GM18867 (cell line): ENCODE measurements around the gene STT3B.
A peak's percentile ranks its signal among the peaks of the same experiment; 100 is the strongest.
"Not testable (repeated sequence)": the region's sequence is repeated elsewhere in the genome, so short reads cannot be mapped to it uniquely, and the experiment has no call there.

Experiments
- ATAC-seq: cut with Tn5 transposase; IDR thresholded peaks from one replicate; pipeline ENCODE4 v1.9.1; 2021; ENCODE audit warnings: mild to moderate bottlenecking, moderate library complexity; ENCODE audit not compliant: unreplicated experiment

The STT3B gene

DNA sequence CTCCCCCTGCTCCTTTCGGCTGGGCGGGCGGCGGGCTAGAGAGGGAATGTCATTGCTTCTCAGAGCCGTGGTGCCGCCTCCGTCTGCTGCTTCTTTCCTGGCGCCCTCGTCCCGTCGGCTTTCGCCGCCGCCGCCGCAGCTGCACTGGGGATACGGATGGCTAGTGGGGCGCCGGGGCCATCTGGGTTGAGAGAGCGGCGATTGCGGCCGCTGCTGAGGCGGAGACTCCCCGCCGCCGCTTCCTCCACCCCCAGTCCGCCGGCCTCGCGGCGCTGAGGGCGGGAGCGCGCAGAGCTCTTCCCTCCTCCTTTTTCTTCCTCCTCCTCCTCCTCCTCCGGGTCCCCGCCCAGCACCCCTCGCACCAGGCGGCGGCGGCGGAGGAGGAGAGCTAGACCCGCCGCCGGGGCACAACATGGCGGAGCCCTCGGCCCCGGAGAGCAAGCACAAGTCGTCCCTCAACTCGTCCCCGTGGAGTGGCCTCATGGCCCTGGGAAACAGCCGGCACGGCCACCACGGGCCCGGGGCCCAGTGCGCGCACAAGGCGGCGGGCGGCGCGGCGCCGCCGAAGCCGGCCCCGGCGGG is at the start of gene STT3B:
STT3B (plus strand) TSS at position 339 of the 582 bp plus-strand sequence; CDS start at position 413, 74 bp downstream.
- ATAC-seq = peak; percentile 60

DNA sequence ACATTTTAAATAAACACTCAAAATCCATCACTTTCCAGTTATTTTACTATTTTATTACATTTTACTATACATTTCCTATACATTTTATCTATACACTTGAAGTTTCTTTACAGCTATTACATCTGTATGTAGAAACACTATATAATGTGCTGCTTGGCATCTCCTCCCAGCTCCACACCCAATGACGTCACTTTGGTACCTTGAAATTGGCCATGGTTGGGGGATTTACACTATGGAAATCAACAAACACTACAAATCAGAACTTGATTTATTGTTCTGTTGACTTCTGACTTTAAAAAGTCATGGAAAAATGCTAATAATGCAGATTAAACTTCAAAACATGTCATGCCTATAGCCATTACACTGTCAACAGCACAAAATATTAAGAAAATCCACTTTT is 48.9 kb upstream of the STT3B start:
- no peak for ATAC-seq

DNA sequence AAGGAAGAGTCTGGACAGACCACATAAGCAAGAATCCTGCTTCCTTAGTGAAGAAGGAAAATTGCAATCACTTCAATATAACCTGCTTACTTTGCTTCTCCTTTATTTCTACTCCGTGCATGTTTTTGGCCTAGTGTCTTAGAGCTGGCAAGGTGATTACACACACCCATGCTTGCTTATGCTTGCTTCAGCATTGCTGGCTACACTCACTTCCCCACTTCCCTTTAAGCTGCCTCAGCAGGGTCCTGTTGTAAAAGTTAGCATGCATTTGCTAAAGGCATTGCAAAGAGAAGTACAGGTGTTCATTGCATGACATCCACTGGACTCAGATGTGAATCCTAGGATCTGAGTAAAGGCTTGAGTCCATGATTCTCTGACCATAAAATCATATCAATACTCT is 47.5 kb upstream of the STT3B start:
- no peak for ATAC-seq

DNA sequence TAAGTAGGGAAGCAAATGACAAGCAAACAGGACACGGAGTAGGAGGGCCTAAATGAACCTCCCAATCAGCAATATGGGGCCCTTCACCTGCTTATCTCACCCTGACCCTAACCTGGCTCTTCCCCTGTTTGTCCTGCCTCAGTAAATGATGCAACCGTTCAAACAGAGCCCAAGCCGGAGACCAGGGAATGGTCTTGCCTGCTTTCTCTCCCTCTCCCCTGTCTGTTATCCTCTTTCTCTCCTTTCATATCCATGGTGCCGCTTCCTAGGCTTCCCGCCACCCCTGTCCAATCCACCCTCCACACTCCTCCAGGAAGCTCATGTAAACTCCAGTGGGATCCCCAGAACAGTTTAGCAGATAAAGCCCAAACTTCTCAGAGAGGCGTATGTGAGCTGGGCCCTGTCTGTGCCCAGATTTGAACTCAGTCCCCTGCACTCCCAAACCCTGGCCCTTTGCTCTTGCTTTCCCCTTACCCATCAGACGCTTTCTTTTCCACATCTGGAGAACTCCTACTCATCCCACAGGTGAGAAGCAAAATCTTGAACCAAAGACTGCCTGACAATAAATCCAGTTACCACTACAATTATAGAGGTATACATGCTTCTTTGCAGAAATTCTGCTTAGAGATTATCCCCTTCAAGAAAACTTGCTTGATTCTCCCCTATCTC is 45.7 kb upstream of the STT3B start:
- ATAC-seq = no peak

DNA sequence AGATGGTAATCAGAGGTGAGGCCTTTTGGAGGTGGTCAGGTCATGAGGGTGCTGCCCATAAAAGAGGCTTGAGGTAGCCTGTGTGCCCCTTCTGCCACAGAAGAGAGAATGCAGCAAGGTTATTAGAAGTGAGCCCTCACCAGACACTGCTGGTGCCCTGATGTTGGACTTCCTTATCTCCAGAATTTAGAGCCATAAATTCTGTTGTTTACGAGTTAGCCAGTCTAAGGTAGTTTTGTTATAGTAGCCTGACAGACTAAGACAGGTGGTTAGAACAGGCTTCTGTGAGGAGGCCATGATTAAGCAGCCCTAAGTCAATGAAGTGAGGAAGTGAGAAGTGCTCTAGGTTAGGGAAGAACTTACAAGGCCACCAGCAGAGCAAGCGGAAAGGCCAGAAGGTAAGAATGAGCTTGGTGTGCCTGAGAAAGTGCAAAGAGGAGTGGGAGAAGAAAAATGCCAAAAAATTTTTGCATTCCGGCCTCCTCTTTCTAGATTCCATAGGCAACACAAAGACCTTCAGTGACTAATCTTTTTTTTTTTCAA is 44.2 kb upstream of the STT3B start:
- ATAC-seq = no peak

DNA sequence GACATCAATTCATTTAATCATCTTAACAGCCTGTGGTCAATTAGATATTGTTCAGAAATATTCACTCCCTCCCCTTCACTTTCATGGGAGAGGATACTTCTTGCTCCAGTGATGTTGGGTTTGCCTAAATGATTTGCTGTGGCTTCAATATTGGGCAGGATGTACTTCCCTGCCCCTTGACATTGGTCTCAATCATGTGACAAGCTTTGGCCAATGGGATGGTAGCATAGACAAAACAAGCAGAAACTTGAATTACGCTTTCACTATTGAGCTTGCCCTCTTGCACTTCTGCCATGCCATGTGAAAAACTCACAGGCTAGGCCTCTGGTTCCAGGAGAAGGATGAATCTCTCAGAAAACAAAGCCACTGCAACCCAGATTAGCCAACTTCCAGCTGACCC is 42.2 kb upstream of the STT3B start:
- no peak for ATAC-seq

DNA sequence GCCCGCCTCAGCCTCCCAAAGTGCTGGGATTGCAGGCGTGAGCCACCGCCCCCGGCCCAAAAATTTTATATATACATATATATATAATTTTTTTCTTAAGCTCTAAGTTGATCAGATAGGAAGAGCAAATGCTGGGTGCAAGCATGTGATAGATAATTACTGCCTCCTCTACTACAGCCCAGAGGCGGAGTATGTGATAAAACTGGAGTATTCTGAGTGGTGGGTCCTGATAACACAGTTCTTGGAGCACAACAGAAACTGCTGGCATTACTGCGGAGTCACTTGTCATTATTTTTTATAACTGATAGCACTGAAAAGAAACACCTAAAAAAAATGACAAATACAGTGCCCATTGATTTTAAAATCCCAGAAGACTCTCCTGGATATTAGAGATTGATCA is 41.1 kb upstream of the STT3B start:
- no peak for ATAC-seq

DNA sequence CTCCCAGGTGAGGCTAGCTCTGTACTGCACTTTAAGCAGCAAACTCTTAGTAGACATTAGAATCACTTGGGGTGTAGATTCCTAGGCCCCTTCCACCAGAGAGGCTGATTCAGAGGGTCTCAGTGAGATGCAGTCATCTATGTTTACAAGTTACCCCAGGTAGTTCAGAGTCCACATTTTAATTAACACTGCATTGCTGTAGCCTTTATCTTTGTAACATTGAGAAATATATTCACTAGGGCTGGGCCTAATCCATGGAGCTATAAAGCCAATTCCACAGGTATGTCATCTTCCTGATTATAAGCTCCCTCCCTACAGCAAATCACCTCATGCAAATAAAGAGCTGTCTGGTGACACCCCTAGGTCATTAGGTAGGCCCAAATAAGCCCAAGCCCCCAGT is 39.6 kb upstream of the STT3B start:
- ATAC-seq = no peak

DNA sequence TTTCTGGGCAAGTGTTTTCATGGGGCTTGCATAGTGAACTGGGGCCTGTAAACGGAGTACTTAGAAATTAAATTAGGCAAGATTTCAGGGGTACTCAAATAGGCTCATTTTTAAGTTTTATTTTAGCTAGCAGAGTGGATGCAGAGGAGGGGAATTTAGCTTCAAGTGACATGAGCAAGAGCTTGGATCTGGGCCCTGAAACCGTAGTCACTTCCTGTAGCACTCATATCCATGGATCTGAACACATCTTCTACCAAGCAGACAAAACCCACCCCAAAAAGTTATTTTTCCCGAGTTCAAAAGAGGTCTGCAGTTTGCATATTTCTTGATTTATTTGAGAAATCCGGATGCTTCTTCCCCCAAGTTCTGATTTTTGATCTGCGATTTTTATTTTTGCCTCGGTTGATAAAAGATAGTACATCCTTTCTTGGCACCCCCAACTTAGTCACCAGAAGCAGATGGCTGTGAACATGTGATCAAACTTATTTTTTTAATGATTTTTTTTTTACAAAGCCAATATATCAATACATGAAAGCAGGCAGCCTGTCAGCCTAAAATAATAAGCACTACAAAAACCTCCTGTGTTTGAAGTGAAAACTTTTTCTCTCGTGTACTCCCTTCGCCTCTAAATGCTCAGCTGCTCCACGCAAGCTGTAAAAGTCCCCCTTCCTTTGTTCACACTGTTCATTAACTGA is 36.6 kb upstream of the STT3B start:
- ATAC-seq = no peak

DNA sequence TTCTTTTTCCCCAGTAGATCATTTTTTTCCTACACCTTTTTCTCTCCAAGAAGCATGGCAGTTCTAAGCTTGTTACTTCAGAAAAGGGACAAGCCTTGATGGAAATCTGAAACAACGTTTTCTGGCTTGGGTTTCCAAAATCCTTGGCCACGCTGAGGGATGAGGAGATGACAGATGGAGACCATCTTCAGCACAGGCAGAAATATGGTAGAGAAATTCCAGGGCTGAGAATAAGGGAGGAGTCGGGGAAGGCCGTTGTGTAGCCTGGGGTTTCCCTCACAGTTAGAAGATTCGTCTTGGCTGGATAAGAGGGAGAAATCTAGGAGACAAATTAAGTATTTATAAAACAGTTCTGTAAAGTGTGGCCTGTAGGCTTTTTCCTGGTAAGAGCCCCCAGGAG is 33.9 kb upstream of the STT3B start:
- no peak for ATAC-seq

DNA sequence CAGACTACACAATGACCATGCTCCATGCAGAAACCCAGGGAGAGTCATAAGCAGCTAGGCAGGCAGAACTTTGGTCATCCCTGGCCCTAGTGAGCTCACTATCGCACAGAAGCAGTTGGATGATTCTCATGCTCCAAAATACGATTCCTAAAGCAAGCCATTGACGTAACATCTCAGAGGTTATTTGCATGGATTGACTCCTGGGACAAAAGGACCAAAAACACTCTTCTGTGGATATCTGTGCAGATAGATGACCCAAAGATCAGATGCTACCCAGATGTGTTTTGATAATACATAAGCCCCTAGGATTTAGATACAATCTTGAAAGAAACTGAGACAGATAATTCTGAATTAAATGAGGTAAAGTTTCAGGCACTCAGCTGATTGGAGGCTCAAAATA is 33.4 kb upstream of the STT3B start:
- ATAC-seq = no peak

DNA sequence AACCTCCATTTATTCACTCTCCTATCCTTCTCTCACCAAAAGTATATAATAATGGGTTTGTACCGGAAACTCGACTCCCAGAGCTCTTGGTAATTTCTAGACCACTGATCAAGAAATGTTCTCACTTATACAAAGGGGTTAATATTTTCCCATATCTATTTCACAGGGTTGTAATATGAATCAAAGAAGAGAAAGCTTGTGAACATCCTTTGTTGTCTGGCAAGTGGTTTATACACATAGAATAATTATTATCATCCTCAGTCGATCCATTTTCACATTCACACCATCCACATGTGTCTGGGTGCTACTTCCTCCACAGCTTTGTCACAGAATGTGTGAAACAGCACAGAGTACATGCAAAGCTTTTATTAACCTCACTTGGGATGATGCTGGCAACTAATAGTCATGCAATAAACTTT is 29.9 kb upstream of the STT3B start:
- ATAC-seq = no peak

DNA sequence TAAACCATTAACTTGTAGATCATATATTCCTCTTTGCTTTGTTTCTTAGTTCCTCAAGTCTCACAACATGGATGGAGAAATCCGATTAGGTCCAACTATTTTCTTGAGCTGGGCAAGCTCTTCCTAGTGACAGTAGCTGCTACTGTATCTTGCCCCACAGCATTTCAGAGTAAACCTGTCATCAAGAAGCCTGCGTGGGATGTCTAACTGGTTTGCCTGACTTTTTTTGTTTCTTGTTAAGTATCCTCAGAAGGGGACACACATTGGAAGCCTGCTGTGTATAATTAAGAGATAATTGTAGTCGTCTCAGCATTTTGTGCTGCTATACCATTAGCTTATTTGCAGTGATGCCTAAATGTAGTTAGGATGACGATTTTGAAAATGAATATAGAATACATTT is 29.3 kb upstream of the STT3B start:
- no peak for ATAC-seq

DNA sequence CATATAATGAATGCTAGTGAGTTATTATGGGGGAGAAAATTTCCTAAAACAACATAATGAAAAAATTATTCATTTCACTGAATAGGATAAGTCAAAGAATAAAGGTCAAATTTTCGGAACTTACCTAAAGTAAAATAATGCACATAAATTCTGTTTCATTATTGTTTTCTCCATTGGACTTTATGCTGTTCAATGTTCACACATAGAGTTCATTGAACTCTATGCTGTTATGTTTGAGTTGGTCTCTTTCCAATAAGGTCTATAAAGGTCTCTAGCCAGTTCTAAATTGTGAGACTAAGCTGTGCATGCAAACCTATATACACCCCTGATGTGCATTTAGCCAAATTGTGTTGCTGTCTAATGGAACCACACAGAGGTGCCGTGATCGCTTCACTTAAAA is 28.5 kb upstream of the STT3B start:
- ATAC-seq = no peak

DNA sequence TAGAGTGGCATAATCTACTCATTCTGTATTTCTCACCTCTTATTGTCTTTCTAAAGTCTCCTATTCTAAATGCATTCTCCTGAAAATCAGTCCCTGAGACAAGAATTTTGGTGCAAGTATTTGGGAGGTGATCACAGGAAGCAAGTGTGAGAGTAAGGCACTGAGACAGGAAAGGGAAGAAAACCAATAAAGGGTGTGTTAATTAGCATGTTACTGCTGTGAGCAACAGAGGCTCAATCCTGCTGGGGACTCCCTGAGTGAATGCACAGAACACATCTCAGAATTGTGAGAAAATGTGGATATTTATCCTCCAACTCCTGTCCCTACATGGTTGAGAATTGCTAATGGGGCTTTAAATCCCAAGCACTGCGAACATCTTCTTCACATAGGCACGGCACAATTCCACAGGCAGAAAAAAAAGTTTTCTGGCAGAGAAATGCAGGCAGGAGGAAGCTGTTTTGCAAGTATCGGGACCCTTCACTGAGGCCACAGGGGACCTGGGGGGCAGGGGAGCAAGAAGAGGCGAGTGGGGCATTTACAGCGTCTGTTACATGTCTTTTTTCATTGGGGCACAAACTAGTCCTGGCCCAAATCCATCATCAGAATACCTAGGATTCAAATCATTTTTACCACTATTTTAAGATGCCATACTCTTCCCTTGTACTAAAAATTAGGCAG is 27.2 kb upstream of the STT3B start:
- ATAC-seq = no peak

DNA sequence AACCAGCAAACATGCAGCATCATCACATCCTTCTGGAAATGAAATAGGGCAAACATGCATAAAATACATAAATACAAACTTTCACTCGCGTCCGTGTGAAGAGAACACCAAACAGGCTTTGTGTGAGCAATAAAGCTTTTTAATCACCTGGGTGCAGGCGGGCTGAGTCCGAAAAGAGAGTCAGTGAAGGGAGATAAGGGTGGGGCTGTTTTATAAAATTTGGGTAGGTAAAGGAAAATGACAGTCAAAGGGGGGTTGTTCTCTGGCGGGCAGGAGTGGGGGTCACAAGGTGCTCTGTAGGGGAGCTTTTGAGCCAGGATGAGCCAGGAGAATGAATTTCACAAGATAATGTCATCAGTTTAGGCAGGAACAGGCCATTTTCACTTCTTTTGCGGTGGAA is 26.2 kb upstream of the STT3B start:
- ATAC-seq = not testable (repeated sequence)

DNA sequence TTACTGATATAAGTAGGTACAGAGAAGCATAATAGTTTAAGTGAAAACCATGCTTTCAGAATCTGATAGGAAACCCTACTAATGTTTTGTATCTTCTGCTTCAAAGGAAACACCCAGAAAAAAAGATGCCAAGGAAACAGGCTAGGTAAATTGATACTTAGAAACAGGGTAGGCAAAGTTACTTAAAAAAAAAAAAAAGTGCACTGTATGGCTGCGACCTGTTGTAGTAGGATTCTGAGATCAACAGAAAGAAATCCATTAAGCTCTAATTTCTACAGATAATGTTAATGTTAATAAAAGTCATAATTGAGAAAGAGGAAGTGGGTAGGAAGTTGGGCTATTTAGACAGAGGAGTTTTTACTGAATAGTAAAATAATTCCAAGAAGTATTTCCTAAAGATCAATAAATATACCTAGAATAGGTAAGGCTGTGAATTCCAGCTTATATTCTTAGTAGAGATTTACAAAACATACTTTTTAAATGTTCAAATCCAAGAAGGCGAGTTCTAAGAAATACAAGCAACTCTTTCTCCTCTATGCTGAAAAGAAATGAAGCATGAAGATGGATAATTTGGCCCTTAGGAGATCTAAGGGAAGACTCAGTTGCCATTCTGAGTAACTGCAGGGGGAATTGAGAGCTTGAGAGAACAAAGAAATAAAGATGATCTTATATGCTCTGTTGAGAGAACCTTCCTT is 24.1 kb upstream of the STT3B start:
- ATAC-seq = no peak

DNA sequence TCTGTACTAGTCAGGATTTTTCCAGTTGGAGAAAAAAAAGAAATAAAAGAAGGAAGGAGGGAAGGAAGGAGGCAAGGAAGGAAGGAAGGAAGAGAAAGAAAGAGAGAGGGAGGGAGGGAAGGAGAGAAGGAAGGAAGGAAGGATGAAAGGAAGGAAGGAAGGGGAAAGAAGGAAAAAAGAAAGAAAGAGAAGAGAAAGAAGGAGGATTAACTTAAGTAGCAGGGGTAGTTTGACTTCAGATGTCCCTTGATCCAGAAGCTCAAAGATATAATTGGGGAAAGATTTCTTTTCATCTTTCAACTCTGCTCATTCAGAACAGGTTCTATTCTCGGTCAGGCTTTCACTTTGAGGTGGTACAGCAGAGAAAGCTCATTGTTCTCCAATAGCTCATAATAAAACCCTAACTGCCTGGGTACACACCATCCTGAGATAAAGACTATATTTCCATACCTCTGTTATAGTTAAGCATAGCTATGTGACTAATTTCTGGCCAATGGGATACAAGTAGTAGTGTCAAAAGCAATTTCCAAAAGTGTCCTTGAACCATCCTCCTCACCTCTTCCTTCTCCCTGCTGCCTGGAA is 23.5 kb upstream of the STT3B start:
- no peak for ATAC-seq

DNA sequence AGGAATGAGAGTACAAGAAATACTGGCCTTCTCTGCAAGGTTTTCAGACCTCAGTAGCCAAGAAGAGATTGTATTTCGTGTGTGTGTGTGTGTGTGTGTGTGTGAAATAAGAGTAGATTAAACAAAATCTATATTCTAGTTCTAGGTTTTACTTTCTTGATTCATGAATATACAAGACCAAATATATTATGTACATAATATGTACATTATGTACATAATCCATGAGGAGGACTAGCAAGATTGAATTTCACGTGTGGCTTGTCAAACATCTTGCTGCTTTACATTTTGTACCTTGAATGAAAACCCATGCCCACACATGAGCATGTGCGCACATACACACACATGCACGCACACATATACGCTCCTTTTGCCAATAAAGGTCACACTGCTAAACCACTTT is 18.2 kb upstream of the STT3B start:
- ATAC-seq = no peak

DNA sequence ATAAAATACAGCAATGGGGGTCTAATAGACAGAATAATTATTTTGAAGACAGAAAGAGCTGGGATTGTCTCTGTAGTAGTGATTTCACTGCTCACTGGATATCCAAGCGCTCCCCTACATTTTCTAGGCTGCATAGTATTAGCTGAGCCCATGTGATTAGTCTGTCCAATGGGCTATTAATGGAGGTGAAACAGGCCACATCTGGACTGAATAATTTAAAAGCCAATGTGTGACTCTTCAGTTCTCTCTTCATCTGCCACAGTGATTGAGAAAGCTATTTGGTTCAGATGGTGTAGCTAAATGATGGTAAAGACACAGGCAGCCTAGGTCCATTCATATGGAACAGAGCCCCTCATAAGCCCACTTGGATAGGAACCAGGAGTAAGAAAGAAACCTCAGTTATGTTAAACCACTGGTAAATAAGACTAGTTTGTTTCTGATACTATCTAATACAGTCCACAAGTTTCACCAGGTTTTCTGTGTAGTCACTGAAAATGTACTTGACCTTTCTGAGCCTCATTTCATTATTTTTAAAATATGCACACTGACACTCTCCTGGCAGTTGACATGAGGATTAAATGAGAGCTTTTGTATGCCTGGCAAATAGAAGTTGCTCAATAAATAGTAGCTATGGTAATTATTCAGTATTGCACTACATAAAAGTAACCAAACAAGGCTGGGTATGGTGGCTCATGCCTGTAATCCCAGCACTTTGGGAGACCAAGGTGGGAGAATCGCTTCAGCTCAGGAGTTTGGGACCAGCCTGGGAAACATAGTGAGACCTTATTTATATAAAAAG is 17.0 kb upstream of the STT3B start:
- no peak for ATAC-seq
